ENCODE data around the gene MAD1L1.

The MAD1L1 gene

DNA sequence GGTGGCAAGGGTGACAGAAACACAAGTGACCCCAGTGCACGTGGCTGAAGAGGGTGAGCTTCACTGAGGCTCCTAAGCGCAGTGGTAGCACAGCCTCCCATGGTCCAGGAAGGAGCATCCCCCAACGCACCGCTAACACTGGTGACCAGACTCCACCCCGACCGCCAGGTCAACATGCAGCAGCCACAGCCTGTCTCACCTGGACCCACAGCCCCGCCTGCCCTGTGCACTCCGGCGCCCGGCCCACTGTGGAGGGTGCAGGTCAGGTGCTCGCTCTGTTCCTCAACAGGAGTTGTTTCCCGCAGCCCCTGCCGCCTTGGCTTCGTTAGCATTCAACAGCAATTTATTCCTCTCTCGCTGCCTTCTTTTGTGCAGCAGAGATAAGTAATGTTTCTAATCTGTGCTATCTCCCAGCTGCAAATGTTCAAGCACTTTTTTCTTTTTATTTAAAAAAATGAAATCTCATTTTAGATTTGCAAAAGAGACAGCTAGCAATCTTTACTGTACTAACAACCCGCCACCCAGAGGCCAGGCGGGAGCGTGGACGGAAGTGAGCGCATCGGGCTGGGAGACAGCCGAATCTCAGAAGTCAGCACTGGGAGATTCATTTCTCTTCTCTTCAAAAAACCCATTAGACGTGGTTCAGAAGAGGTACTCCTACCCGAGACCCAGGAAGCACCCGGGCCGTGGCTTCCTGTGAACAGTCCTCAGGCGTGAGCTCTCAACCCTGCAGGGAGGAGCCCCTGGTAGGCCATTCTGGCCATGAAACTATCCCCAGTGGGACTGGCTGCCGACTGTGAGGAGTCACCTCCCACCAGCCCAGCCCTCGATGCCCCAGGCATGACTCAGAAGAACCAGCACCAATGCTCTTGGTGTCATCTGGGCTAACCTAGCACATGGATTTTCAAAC lies 133.4 kb downstream of the MAD1L1 start:
- DNase-seq: peak; percentile 43

DNA sequence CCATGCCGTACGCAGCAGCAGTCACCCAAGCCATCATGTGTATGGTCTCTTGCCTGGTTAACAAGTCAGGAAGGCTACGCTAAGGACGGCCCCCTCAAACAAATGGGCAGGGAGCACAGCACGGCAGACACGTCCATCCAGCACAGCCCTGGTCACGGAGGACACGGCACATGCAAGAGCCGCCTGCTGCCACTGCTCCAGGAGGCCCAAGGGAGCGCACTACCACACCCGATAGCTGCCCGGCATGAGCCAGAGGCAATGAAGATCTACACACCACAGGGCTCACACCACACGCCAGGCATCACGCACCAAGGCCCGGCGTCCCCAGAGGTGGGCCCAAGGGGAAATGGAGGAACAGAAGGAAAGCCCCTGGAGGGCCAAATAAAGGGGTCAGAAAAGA lies 134.2 kb downstream of the MAD1L1 start:
- DNase-seq: no peak

DNA sequence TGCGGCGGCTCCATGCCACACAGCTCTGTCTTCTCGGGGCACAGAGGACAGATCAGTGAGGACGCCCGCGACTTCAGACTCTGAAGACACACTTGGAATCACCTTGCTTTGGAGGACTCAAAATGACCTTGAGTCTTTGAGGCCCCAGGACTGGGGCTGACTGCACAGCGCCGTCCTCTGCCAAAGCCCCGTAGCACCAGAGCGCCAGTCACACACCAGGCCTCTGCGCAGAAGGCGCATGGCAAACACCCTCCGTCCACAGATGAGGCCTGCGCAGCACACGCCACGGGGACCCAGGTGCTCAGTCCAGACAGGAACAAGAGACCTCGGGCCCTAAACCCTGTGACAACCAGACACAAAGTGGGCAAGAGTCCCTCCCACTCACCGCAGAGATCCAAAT lies 134.7 kb downstream of the MAD1L1 start:
- no peak for DNase-seq

DNA sequence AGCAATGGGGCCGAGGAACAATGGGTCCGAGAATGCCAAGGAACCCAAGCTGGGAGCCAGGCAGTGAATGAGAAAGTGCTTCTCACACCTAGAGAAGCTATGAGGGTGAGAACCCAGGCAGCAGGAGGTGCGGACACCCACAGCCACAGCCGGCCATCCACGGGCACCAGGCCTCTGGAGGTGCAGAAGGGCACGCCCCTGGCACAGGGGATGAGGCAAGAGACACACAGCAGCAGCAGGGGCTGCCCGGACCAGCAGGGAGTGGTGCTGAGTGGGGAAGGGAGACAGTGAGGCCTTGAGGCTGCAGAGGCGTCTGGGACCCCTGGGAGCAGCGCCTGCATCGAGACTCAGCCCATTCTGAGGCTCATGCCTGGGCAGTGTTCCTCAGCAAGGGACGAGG lies 135.3 kb downstream of the MAD1L1 start:
- DNase-seq: no peak

DNA sequence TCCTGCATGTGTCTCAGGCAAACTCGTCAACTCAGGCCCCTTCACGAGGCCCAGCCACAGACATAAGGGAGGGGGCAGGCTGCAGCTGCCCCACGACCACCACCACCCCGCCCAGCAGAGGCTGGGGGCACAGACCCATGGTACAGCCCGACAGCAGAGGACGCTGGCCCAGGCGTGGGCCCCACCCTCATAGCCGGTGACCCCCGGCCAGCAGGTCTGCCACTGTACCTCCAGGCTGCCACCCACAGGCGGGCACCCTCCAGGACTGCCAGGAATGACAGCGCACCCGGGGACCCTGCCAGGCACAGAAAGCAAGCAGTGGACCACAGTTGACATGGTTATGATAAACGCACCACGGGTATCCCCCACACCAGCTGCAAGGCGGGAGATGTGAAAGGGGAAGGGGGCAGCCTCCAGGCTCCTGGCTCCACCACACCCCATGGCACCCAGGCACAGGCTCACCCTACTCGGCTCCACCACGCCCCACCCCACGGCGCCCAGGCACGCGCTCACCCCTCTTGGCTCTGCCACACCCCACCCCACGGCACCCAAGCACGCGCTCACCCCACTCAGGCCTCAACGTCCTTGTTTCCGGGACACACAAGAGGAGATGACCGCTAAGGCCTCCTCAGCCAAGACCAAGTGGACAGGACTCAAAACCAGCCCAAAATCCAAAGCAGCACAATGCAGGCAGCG lies 135.9 kb downstream of the MAD1L1 start:
- no peak for DNase-seq

DNA sequence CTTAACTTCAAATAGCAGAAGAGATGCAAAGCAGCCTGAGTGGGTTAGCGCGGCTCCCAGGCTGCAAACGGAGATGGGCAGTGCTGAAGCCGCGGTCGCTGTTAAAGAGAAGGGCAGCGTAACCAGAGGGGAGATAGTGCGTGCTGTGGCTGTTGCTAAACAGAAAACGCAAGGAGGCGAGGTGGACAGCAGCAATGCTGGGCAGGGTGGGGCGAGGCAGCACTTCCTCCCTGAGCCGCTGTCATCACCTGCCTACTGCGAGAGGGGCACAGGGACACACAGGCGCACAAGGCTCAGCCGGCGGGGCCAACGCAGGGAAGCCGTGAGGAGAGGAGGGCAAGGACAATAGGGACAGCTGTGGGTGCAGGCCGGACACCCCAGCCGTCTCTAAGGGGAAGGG lies 137.3 kb downstream of the MAD1L1 start:
- DNase-seq: no peak

DNA sequence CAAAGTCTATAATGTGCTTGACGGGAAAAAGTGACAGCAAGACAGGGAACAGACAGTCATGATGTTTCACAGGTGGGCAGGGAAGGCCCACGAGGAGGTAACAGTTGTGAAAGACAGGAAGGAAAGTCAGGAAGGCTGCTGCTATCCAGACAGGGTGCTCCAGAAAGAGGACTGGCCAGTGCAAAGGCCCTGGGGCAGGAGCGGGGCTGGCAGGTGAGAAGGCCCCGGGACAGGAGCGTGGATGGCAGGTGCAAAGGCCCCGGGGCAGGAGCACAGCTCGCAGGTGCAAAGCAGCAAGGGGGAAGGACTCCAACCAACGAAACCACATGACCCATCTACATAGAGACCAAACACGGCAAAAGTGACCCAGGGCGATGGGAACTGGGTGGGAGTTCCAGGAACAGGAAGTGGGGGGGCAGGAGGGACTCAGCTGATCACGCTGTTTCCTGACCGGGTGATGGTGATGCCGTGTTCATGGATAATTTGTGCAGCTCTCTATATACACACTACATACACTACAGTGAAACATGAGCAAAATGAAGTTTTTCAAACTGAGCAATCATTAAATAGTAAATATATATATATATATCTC lies 138.2 kb downstream of the MAD1L1 start:
- no peak for DNase-seq

DNA sequence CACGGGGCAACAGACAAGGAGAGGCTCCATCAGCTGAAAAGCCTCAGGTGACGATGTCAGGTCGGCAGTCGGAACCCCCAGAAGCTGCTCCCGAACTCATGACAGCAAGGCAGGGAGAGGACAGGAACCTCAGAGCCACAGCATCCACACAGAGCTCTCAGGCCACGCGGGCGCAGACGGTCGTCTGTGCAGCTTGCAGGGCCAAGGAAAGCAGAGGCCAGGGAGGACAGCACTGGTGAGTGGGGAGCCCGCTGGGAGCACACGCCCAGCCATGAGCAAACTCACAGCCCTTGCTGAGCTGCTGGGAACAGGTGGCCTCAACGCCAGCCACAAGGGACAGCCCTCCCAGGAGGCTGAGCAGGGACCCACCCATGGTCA lies 138.9 kb downstream of the MAD1L1 start:
- no peak for DNase-seq

DNA sequence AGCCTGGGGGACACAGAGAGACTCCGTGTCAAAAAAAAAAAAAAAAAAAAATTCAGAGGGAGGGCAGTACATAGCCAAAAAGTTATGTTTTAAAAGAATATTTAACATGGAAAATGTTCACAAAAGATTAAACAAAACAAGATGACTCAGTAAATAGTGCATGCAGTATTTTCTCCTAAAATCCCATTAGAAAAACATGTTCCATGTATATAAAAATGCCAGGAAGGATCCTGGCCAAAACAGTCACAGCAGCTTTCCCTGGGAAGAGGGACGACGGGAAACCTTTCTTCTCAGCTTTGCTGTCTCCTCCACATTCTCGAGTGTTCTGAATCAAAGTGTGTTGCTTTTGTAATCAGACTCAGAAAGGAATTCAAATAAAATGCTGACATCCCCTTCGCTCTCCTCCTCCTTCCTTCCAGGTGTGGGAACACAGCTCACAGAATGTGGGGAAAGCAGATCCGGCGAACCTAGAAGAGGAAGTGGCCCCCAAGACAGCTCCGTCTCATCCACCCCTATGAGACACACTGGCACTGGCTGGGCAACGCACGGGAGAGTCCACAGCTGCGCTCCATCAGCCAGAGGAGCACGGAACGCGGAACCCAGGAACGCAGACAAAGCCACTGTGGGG lies 139.4 kb downstream of the MAD1L1 start:
- no peak for DNase-seq

DNA sequence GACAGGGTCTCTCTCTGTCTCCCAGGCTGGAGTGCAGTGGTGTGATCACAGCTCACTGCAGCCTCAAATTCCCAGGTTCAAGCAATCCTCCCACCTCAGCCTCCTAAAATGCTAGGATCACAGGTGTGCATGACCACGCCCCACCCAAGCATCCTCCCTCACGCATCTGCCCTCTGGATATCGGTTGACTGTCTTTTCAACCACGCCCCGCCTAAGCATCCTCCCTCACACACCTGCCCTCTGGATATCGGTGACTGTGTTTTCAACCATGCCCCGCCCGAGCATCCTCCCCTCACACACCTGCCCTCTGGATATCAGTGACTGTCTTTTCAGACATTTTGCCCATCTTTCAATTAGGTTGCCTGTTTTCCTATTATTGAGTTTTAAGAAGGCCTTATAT lies 140.5 kb downstream of the MAD1L1 start:
- no peak for DNase-seq

DNA sequence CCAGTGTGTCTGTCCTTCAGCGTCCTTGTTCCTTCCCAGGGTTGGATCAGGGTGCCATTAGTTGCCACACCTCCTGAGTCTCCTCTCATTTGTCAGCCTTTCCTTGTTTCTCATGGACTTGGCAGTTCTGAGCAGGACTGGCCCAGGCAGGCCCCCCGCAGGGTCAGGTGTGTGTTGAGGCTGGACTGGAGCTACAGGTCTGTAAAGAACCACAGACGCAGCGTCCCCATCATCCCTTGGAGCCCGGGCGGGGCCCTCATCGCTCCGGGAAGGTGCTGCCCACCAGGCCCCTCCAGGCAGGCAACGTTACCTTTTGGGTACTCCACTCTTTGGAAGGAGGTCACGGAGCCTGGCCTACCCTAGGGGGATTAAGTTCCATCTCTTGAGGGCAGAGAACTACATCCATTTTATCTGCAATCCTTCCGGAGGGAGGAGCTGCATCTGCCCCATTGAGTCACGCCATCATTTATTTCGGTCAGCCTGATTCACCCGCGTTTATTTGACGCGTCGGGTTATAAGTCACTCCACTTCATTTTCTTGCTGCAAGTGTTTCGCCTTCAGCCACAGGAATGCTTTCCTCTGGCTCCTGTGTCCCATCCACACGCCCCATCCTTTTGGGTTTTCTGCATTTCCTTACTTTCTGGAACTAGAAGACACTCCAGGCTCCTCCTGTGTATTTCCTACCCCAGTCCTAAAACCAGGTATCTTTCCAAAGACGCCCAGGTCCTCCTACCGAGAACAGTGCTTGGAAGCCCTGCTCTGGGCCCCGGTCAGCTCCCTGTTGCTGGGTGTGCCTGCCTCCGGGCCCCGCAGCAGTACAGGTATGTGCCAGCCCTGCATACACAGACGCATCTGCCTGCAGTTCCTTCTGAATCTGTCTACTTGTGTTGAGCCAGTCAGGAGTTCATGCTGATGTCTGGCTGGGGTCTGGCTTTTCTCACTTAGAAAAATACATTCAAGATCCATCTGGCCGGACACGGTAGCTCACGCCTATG lies 141.9 kb downstream of the MAD1L1 start:
- no peak for DNase-seq

DNA sequence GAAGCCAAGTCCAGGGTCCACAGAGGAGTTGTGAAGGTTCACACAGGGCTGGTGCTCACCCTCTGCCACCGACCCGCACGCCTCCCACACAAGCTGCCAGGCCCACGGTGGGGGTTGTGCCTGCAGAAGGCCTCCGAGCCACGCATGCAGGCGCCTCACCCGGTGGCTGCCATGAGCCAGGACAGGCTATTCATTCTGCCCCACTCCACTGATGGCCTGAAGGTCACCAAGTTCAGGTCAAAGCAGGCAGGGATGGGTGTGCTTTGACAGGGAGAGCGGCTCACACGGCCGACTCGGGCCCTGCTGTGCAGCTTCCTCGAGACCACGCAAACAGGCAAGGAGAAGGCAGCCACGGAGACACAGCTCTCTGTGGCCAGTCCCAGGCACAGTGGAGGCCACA lies 143.9 kb downstream of the MAD1L1 start:
- no peak for DNase-seq

DNA sequence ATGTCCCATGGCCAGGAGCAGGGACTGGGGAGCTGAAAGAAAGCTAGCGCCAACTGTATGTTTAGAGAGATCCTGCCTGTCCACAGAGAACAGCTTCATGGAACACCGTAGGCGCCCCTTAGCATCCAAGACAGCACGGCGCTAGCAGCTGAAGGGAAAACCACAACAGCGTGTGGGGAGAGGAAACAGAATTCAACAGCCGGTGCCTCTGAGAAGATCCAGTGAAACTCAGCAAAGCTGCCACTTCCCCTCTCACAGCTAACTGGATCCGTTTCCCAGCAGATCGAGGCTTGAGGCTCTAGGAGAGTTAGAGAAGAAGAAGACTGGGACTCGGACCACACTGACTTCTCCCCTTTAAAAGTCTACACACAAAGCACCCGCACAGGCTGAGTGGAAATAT lies 145.0 kb downstream of the MAD1L1 start:
- no peak for DNase-seq

DNA sequence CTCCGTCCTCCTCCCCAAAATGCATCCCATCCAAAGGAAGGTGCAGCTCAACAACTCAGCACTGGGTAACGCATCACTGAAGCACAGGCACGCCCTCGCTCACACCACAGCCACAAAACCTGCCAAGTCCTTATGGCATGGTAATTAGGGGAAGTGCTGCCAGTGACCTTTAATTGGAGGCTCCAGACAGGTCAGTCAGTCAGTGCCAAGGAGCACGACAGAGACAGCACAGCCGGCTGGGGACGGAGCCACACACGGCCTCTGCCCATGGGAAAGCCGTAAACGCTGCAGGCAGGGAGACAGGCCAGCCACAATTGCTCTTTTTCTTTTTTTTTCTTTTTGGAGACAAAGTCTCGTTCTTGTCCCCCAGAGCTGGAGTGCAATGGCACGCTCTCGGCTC lies 146.5 kb downstream of the MAD1L1 start:
- no peak for DNase-seq

DNA sequence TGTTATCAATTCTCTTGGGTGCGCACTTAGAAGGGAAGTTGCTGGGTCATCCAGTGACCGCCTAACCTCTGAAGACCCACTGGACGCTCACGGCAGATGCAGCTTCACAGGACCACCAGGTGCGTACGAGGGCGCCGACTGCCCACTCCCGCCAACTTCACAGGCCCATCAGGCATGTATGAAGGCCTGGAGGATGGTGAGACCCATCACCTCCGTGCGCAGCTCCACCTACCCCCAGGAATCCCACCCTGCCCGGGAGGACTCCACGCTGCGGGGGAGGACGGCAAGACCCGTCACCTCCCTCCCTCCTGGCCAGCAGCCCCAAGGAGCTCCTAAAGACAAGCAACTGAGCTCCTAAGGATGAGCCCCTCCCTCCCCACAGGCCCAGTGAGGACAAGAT lies 146.9 kb downstream of the MAD1L1 start:
- no peak for DNase-seq

DNA sequence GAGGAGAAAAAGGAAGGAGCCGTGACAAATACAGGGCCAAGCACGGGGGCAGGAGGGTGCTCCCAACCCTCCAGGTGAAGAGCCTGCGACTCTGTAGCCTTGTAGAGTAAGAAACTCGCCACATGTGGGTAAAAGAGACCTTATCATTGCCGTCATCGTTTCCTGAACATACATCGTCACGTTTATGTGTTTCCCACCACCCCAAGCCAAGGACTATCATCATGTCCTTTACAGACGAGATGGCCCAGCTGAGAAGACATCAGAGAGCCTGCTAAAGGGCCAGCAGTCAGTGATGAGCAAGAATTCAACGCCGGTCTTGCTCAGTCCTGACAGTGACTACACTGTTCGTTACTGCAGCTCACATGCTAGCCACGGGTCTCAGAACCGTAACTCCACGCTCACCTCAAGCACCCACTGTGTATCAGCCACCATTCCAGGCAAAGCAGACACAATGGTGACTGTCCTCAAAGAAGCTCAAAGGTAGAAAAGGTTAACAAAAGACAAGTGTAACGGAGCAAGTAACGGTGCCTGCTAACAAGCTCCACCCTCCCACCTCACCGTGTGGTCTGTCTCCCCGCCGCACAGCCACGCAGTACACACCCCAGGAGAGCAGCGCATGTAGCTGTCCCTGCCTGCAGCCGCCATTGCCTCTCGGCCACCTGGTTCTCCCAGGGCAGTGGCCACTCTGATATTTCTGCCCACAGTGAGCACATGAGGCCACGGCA lies 147.8 kb downstream of the MAD1L1 start:
- DNase-seq: no peak

DNA sequence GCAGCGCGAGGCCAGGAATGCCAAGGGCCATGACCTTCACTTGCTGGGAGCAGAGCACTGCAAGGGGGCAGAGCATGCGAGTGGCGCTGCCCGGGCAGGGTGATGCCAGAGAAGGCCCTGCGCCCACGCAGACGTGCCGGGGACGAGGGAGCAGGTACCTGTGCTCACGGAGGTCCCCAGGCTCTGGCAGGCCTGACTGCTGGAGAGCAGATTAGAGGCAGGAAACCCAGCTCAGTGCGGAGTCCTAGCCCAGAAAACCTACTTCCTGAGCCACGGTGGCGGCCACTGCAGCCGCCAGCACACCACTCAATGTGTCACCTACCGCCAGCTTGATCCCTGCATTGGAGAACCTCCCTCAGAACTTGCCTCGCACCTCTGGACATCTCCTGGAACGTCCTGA lies 148.4 kb downstream of the MAD1L1 start:
- DNase-seq: no peak

DNA sequence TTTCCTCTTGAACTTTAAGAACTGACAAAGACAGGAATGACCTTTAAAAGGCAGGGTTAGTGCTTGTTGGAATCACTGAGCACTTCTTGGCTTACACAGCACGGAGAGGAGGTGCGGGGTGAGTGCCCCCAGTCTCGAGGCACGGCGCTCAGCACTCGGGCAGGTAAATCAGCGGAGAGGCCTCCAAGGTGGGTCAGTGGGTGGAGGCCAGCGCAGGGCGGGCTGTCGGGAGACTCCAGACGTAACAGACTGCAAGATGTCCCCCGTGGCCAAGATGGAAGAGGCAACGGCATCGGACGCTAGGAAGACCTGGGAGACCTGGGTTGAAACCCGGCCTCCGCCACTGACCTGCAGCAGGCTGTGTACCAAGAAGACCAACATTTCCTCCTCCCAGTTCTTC lies 149.4 kb downstream of the MAD1L1 start:
- no peak for DNase-seq

DNA sequence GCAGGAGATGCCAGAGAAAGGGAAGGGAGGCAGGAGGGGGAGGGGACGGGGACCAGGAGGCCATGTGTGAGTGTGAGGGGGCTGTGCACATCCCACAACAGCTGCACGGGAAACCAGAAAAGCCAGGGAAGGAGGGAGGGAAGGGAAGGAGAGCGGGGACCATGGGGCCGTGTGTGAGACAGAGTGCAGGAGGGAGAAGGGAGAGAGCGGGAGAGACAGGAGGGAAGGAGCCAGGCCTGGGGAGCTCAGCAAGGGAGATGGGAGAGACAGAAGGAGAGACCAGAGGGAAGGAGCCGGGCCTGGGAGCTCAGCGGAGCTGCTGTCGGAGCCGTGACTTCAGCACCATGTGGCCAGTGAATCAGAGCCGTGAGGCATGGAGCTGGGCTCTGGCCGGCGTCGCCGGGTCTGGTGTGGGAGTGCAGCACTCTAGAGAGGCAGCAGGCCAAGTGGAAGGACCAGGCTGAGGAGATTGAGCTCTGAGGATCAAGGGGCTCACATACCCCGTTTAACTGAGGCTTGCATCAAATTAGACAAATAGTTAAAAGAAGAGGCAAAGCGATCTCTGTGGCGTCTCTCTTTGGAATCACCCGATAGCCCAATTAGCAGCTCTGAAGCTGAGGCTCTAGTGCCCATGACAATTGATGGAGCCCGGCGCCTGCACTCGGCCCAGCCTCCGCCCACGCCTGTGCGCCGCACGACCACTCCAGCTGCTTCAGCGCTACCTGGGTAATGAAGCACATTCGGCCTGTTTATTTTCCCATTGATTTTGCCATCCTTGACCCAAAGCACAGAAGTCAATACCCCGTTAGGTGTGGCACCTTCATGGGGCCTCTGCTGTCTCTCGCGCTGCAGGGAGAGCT lies 150.4 kb downstream of the MAD1L1 start:
- DNase-seq: no peak

DNA sequence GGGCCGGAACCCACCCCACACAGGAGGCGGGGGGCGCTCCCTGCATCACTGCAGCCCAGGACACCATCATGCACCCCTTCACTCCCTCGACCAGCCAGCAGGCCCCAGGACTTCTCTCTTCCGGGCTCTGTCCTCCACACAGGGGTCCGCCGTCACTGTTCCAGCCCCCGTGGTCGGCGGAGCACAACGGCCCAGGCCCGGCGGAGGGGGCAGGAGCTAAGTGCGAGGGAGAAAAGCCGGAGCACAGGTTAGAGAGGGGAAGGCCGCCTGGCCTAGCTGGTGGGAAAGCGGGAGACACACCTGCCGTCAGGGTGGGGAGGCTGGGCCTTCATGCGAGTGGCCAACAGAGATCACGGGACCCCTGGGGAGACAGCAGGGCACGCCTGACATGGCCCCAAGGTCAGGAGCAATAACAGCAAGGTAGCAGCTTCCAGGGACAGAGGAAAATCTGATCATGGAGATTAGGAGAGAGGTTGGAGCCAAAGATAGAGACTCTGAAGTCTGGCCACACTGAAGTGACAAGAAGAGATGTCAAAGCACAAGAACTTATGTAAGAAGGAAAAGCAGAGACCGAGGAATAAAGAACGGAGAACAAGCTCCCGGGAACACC lies 151.1 kb downstream of the MAD1L1 start:
- no peak for DNase-seq
